IMR-90 (cell line): Measurements from ENCODE around the gene FUT8. TPM values are rescaled to one million over a fixed set of nuclear protein-coding genes. Genes with fewer than 3 reads are reported as not detected.

Source experiments
- ATAC-seq: fragments of 200-7000 bp; cut with Tn5 transposase; 2 replicates; pipeline ENCODE4 v1.9.1; 2020; ENCODE audit warnings: low read depth, mild to moderate bottlenecking, moderate library complexity
- BruUV-seq: library from RNA; stranded (reverse); fragments of 400-500 nt; replicated peaks from 2 replicates; lab custom pipeline; 2021; lab: Mats Ljungman, UMichigan
- CTCF ChIA-PET: fragments of 300-600 bp; formaldehyde crosslinking; extraction: SDS; loops from one replicate; lab custom pipeline; 2021; ENCODE audit warnings: antibody characterized with exemption; lab: Yijun Ruan, JAX
- POLR2A ChIA-PET: fragments of 300-600 bp; sonication (Branson Sonifier 250); formaldehyde crosslinking; loops from one replicate; lab custom pipeline; 2022; ENCODE audit warnings: antibody characterized with exemption; ENCODE audit not compliant: unreplicated experiment; lab: Charles Lee
- DNase-seq: peaks from one replicate; pipeline ENCODE4 v3.0.0; 2013
- H2AFZ ChIP-seq: replicated peaks from 2 replicates; pipeline ENCODE3; 2013; ENCODE audit warnings: low read length, mild to moderate bottlenecking; ENCODE audit not compliant: poor library complexity
- H2AK5ac ChIP-seq: 2 replicates; pipeline ENCODE4 v1.6.1; 2013; ENCODE audit warnings: low read depth, low read length, inconsistent platforms
- H2AK9ac ChIP-seq: replicated peaks from 2 replicates; pipeline ENCODE3; 2013; ENCODE audit warnings: mild to moderate bottlenecking, low read depth, low read length, moderate library complexity; ENCODE audit not compliant: poor library complexity
- H2BK120ac ChIP-seq: 2 replicates; pipeline ENCODE4 v1.6.1; 2013; ENCODE audit warnings: low read depth, low read length, inconsistent platforms
- H2BK15ac ChIP-seq: 3 replicates; pipeline ENCODE4 v1.6.1; 2013; ENCODE audit warnings: low read depth, low read length, inconsistent platforms
- H2BK20ac ChIP-seq: 2 replicates; pipeline ENCODE4 v1.6.1; 2013; ENCODE audit warnings: low read depth, mild to moderate bottlenecking, inconsistent platforms, low read length, moderate library complexity
- H2BK5ac ChIP-seq: 2 replicates; pipeline ENCODE4 v1.6.1; 2013; ENCODE audit warnings: mild to moderate bottlenecking, low read depth, low read length, inconsistent platforms; ENCODE audit not compliant: poor library complexity, severe bottlenecking
- H3K14ac ChIP-seq: replicated peaks from 2 replicates; pipeline ENCODE4 v1.6.1; 2013; ENCODE audit warnings: low read depth, low read length, inconsistent platforms
- H3K18ac ChIP-seq: 2 replicates; pipeline ENCODE4 v1.6.1; 2013; ENCODE audit warnings: low read depth, low read length, control low read depth
- H3K23ac ChIP-seq: 2 replicates; pipeline ENCODE4 v1.6.1; 2013; ENCODE audit warnings: low read depth, low read length, inconsistent platforms
- H3K27ac ChIP-seq: 2 replicates; pipeline ENCODE4 v1.5.1; 2013; ENCODE audit warnings: mild to moderate bottlenecking, control low read depth, low read length; ENCODE audit not compliant: insufficient read depth
- H3K27me3 ChIP-seq: 2 replicates; pipeline ENCODE4 v1.6.1; 2013; ENCODE audit warnings: low read length; ENCODE audit not compliant: control insufficient read depth, insufficient read depth
- H3K36me3 ChIP-seq: 2 replicates; pipeline ENCODE4 v1.6.1; 2013; ENCODE audit warnings: low read length, mixed read lengths; ENCODE audit not compliant: control insufficient read depth, insufficient read depth
- H3K4ac ChIP-seq: 2 replicates; pipeline ENCODE4 v1.6.1; 2013; ENCODE audit warnings: low read depth, low read length, inconsistent platforms
- H3K4me1 ChIP-seq: 2 replicates; pipeline ENCODE4 v1.6.1; 2013; ENCODE audit warnings: low read length, mixed read lengths; ENCODE audit not compliant: control insufficient read depth, insufficient read depth
- H3K4me2 ChIP-seq: 2 replicates; pipeline ENCODE4 v1.6.1; 2013; ENCODE audit warnings: low read depth, mild to moderate bottlenecking, control low read depth, low read length, moderate library complexity
- H3K4me3 ChIP-seq: 2 replicates; pipeline ENCODE4 v1.5.1; 2013; ENCODE audit warnings: low read depth, mild to moderate bottlenecking, control low read depth, low read length, moderate library complexity; ENCODE audit not compliant: insufficient read depth
- H3K56ac ChIP-seq: 2 replicates; pipeline ENCODE4 v1.6.1; 2013; ENCODE audit warnings: low read length, inconsistent platforms; ENCODE audit not compliant: insufficient read depth; ENCODE audit errors: extremely low read depth
- H3K79me1 ChIP-seq, 2 experiments: 2 replicates each; pipeline ENCODE4 v1.6.1; 2013; ENCODE audit warnings: low read length in 2 of 2, inconsistent platforms in 1 of 2, low read depth in 1 of 2
- H3K9ac ChIP-seq: 2 replicates; pipeline ENCODE4 v1.6.1; 2013; ENCODE audit warnings: low read depth, low read length, control low read depth
- H3K9me1 ChIP-seq: 2 replicates; pipeline ENCODE4 v1.6.1; 2013; ENCODE audit warnings: low read length, inconsistent platforms; ENCODE audit not compliant: insufficient read depth
- H3K9me3 ChIP-seq: 2 replicates; pipeline ENCODE4 v1.6.1; 2013; ENCODE audit warnings: low read length; ENCODE audit not compliant: control insufficient read depth, insufficient read depth
- H4K20me1 ChIP-seq: 2 replicates; pipeline ENCODE4 v1.6.1; 2013; ENCODE audit warnings: low read length, inconsistent platforms; ENCODE audit not compliant: insufficient read depth
- H4K5ac ChIP-seq: 2 replicates; pipeline ENCODE4 v1.6.1; 2013; ENCODE audit warnings: mild to moderate bottlenecking, low read depth, low read length, control low read depth
- H4K8ac ChIP-seq, 2 experiments: 2 replicates each; pipeline ENCODE4 v1.6.1; 2013; ENCODE audit warnings: low read depth in 2 of 2, low read length in 2 of 2, control low read depth in 1 of 2, inconsistent platforms in 1 of 2
- H4K91ac ChIP-seq: 2 replicates; pipeline ENCODE4 v1.6.1; 2013; ENCODE audit warnings: low read depth, low read length, inconsistent platforms; ENCODE audit not compliant: insufficient read depth
- RAD21 ChIP-seq: IDR thresholded peaks from 2 replicates; pipeline ENCODE4 v1.6.1; 2012; ENCODE audit warnings: low read length, improper control_type of control experiment
- dilution Hi-C: fragments of 300-500 bp; cut with HindIII; formaldehyde crosslinking; loops from one replicate; pipeline ENCODE4 v1.14.3; 2018; ENCODE audit warnings: low sequenced_read_pairs; ENCODE audit not compliant: unreplicated experiment
- in situ Hi-C: fragments of 300-500 bp; cut with MboI; formaldehyde crosslinking; loops from 3 replicates; pipeline ENCODE4 v1.14.3; 2019; ENCODE audit warnings: low sequenced_read_pairs, inconsistent platforms, mixed read lengths
- intact Hi-C: fragments of 100-400 bp; cut with micrococcal nuclease; formaldehyde crosslinking; loops from 2 replicates; pipeline ENCODE4 v1.10.0; 2022
- polyA plus RNA-seq, 3 experiments: library from polyadenylated mRNA; depleted of rRNA; stranded (reverse); fragments of >200 nt; gene quantifications; 2 replicates each; pipeline ENCODE4 v1.2.3, GENCODE V29; 2012; ENCODE audit warnings: low replicate concordance in 1 of 3
- total RNA-seq: library from RNA; depleted of rRNA; stranded (reverse); fragments of >200 nt; gene quantifications from 2 replicates; pipeline ENCODE4 v1.2.3, GENCODE V29; 2012
- TF ChIP-seq, protein P1 (sequence below): fragments of 150-350 bp; IDR thresholded peaks from 2 replicates; pipeline ENCODE4 v1.6.1; 2017; ENCODE audit warnings: mild to moderate bottlenecking, antibody characterized with exemption, low read length, low read depth

Gene FUT8
- total and polyA plus RNA-seq, 2 of the 4 experiments (the other 2 are of a cell fraction), result 15.6 to 72.9 TPM

DNA sequence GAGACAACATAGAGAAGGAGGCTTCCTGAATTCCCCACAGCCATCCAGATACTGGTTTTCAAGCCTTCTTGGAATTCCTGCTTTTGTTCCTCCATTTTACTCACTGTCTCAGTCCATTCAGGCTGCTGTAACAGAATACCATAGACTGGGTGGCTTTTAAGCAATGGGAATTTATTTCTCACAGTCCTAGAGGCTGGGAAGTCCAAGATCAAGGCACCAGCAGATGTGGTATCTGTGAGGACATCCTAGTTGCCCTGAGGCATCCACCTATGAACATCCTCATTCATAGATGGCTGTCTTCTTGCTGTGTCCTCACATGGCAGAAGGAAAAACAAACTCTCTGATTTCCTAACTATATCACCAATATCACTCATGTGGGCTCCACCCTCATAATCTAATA is 374.9 kb downstream of the FUT8 start:
- no peak for ATAC-seq
- Histone ChIP-seq H3K27me3 (peaks cover 4% of the 10 kb centered on the region), H3K23ac (no peak overlapping the region), H3K9ac (no peak overlapping the region), H3K4me1 (no peaks in the 10 kb centered on the region), H2AK5ac (no peak overlapping the region), H4K8ac (no peak overlapping the region), H2AFZ (no peak overlapping the region), H3K4me2 (no peak overlapping the region), H3K4ac (no peak overlapping the region), H3K27ac (no peak overlapping the region), H3K36me3 (no peaks in the 10 kb centered on the region), H2BK120ac (no peak overlapping the region), H3K79me1 (no peaks in the 10 kb centered on the region), H3K56ac (no peak overlapping the region), H4K5ac (no peak overlapping the region), H3K18ac (no peak overlapping the region), H3K4me3 (no peak overlapping the region), H2BK15ac (no peak overlapping the region), H2AK9ac (no peak overlapping the region), H4K20me1 (no peaks in the 10 kb centered on the region; the same call in 1 of the 2 replicates), H3K9me1 (peaks cover 2% of the 10 kb centered on the region; the same call in 1 of the 2 replicates), H3K9me3 (no peaks in the 10 kb centered on the region), H4K91ac (no peak overlapping the region), H2BK20ac (no peak overlapping the region), H3K14ac (no peak overlapping the region), H2BK5ac (no peak overlapping the region)
- in situ Hi-C loops (no loop called here), dilution Hi-C loops (no loop called here), intact Hi-C loops (no loop called here)
- no TSS peak for BruUV-seq
- ChIA-PET POLR2A (no interaction called here), CTCF (no interaction called here)
- DNase-seq, result no peak
- TF ChIP-seq, protein P1, sequence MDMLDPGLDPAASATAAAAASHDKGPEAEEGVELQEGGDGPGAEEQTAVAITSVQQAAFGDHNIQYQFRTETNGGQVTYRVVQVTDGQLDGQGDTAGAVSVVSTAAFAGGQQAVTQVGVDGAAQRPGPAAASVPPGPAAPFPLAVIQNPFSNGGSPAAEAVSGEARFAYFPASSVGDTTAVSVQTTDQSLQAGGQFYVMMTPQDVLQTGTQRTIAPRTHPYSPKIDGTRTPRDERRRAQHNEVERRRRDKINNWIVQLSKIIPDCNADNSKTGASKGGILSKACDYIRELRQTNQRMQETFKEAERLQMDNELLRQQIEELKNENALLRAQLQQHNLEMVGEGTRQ, result no peak
- TF ChIP-seq RAD21, result no peak
